Measurements from ENCODE around the gene HACD3.
"Not testable (repeated sequence)": the region's sequence is repeated elsewhere in the genome, so short reads cannot be mapped to it uniquely, and the experiment has no call there.

HACD3 gene

DNA sequence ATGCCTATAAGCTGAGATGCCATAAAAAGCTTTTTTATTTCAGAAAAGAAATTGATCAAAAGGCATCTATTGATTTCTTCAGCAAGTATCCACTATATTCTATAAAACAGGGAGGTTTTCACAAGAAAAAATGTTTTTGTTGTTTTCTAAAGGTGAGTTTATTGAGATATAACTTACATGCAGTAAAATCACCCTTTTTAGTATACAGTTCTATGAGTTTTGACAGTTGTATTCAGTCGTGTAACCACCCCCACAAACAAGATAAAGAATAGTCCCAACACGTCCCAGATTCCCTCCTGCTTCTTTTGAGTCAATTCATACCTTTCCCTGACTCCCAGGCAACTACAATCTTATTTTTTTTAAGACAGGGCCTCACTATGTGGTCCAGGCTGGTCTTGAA lies 72.9 kb downstream of the HACD3 start:
- DNase-seq = no peak
- no peak for ATAC-seq

DNA sequence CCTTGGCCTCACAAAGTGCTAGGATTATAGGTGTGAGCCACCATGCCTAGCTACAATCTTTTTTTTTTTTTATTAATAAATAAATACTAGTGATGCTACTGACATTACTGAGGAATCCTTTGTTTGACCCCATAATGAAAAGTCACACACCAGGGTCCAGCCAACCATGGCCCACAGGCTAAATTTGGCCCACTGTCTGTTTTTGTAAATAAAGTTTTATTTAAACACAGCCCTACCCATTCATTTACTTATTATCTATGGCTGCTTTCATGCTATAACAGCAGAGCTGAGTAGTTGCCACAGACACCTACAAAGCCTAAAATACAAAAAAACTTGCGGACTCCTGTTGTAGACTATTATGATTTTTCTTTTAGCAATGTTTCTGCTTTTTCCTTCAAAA lies 73.3 kb downstream of the HACD3 start:
- DNase-seq (no peak), ATAC-seq (no peak)

DNA sequence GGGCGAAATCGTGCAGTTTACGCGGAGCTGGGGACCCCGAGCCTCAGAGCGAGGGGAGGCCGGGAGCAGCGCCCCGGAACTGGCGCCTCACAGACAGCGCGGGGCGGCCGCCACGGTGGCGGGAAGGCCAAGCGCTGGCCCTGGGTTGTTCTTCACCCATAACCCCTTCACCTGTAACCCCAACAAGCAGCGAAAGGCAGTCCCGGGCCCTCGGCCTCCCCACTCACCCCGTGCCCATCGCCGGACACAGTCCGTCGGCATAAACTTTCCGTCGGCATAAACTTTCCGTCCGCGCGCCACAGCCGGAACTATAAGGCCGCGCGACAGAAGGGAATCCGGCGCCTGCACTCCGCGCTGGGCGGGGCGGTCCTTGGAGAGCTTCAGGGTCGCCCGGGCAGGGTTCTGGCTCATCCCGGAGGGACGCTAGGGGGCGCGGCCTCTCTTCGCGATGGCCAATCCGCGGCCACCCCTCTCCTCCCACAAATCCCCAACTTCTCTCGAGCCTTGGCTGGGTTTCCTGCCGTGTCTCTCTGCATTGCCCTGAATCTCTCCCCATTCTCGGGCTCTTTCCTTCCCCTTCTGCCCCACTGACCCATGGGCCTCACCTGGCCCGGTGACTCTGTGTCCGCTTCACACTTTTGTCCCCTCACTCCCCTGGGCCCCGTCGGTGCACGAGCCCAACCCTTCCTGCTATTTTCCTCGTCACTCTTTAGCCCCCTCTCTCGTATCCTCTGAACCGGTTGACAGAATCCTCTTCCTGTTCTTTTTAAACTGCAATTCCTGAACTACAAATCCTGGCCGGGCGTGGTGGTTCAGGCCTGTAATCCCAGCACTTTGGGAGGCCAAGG lies 80.8 kb downstream of the HACD3 start, which contains the start of gene INTS14:
INTS14 (minus strand) TSS at position 261 of the 848 bp plus-strand sequence. CDS start 3,751 bp downstream, outside the sequence.
- ATAC-seq (peak; percentile 100), DNase-seq (peak; percentile 99)

GRCh38 chr15:65611888-65612615 lies 81.8 kb downstream of the HACD3 start:
- no peak for ATAC-seq
- peak; percentile 12 for DNase-seq

DNA sequence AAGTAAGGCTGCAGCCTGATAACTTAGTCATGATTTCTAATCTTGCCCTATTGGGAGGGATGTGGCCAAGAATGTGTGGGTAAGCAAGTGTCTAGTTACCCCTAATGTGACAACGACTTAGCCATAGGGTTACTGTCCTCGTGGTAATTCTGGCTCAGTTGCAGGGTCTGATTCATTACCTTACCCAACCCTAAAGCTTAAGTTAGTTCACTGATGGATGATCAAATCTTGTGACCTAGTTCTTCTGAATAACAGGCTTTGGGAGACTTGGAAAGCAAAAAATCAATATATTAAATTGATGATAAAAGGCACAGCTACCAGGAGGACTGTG lies 82.3 kb downstream of the HACD3 start:
- ATAC-seq = no peak
- DNase-seq = peak; percentile 4

- ATAC-seq = no peak
- no peak for DNase-seq
Observed at GRCh38 chr15:65612949-65613744, 82.9 kb downstream of the HACD3 start.

DNA sequence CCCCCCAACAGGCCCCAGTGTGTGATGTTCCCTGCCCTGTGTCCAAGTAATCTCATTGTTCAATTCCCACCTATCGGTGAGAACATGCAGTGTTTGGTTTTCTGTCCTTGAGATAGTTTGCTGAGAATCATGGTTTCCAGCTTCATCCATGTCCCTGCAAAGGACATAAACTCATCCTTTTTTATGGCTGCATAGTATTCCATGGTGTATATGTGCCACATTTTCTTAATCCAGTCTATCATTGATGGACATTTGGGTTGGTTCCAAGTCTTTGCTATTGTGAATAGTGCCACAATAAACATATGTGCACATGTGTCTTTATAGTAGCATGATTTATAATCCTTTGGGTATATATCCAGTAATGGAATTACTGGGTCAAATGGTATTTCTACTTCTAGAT lies 85.6 kb downstream of the HACD3 start:
- DNase-seq, ATAC-seq: not testable (repeated sequence)

- DNase-seq (no peak), ATAC-seq (no peak)
Observed at GRCh38 chr15:65618560-65619109, 88.4 kb downstream of the HACD3 start.

DNA sequence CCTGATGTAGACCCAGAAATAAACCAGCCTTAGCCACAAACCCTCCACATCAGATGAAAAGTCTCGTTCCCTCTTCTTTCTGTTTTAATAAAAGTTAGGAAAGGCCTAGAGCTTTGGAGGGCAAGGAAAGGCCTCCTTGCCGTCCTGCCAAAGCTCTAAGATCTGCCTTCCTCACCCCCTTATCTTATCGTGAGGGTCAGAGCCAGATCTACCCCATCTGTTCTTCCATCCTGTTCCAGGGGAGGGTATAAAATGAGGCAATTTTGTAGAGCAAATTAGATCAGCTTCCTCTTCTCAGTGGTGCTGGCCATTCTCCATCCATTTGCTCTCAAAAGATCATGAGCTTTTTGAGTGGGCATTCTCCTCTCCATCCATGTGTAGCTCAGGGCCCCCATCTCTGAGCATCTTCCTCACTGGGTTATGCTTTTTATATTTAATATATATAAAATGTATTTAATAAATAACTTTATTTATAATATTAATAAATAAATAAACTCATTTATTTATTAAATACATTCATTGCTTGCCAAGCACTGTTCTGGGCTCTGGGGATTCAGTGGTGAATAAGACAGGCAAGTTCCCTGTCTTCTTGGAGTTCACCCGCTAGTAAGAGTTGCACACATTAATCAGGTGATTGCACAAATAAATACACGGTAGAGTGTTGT lies 89.5 kb downstream of the HACD3 start:
- DNase-seq = no peak
- ATAC-seq = no peak

GRCh38 chr15:65620833-65621232 lies 90.6 kb downstream of the HACD3 start:
- DNase-seq (no peak), ATAC-seq (no peak)

DNA sequence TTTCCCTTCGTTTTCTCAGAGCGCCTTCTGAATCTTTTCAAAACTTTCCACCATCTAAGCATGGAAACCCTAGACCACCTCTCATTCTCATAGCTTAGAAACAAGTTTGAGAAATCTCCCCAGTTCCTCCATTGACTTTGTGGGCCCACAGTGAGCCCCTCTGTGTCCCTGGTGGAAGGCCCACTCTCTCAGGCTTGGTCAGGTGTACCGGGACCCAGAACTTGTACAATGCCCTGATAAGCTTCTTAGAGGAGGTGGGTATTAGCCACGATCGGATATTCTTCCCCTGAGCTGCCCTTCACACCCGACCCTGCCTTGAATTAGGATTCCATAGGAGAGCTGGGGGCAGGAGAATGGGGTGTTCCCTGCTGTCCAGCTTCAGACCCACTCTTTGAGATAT lies 91.4 kb downstream of the HACD3 start, which contains the start of gene SLC24A1:
SLC24A1 (plus strand) TSS at position 301 of the 400 bp plus-strand sequence. CDS start 2,143 bp downstream, outside the sequence.
- ATAC-seq = no peak
- DNase-seq = no peak

DNA sequence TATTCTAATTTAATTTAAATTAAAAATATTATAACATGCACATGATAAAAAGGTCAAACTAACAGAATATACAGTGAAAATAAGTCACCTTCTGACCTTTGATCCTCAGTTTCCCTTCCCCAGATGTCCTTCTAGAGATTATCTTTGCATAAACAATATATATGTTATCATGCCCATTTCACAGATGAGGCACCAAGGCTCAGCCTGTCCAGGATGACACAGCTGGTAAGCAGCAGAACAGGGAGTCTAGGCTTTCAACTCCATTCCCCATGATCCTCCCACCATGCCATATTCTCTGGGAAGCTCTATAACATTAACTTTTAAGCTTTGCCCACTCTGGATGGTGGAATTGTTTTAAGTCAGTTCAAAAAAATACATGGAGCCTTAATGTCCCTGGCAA lies 92.8 kb downstream of the HACD3 start:
- DNase-seq (no peak), ATAC-seq (no peak)

GRCh38 chr15:65626856-65627255 lies 96.6 kb downstream of the HACD3 start:
- no peak for ATAC-seq
- no peak for DNase-seq
